ENCODE measurements around the gene SH3BP4. TPM values are rescaled to one million over a fixed set of nuclear protein-coding genes. Genes with fewer than 3 reads are reported as not detected.

The SH3BP4 gene
- polyA plus RNA-seq, 2 of the 4 experiments (the other 2 are of a cell fraction) = 22.6 to 35.7 TPM

- 78% methylated on average over 3 of the region's 3 CpGs for WGBS (ENCODE audit: missing lambda C conversion rate)
- ChIA-PET POLR2A (no interaction called here), CTCF (interaction anchor here (0.6 to 2.4 kb wide), 5 partner anchors 10 to 56 kb away, joined by 3 to 8 read pairs (median 3); no protein-coding TSS in a partner anchor)
- Histone ChIP-seq H3K4me2 (peak overlapping the region; percentile 33), H3K9me3 (no peaks in the 10 kb centered on the region), H3K4me1 (peaks cover 46% of the 10 kb centered on the region), H3K4me3 (no peak overlapping the region), H3K27ac (peak overlapping the region; percentile 25 to 67; a peak in 5 of 6 replicates)
- DNase-seq (ENCODE audit: low read depth in 1 of 2, low spot score in 1 of 2) (no peak), FAIRE-seq (no peak), ATAC-seq (peak in 1 of 2 experiments; percentile 16; a peak in 2 of 6 replicates)
- no peak for TF ChIP-seq KDM5A (IDR thresholded peaks at IDR 0.05)
- no peak for TF ChIP-seq HOXB5 (CRISPR knock-in tag; IDR thresholded peaks at IDR 0.05)
- no peak for TF ChIP-seq POLR2A (IDR thresholded peaks at IDR 0.05; ENCODE audit: low read length)
Measured at GRCh38 chr2:234957834-234958135, 6.0 kb downstream of the SH3BP4 start.

DNA sequence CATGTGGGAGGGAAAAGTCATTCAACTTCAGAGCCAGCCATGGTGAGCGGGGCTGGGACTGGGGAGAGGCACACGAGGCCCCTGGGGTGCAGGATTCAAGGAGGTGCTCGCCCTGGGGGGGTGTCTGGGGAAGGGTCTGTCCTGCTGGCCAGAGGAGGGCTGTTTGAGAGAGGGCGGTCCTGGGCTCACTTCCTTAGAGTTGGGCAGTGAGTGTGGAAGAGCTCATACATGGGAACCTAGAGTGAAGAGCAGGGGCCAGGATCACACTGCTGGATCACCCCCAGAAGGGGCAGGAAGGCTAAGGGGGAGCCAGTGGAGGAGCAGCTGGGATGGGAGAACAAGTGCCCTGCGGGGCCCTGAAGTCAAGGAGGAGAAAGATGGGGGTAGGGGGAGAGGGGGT is 6.5 kb downstream of the SH3BP4 start:
- no peak overlapping the region for H3K4me3 ChIP-seq
- WGBS (ENCODE audit: missing lambda C conversion rate) = 95% methylated on average over 5 of the region's 5 CpGs
- TF ChIP-seq ELK1 (IDR thresholded peaks at IDR 0.05; ENCODE audit: low read depth, low read length) (no peak), ZC3H11A (IDR thresholded peaks at IDR 0.05) (no peak), NPAS2 (CRISPR knock-in tag; IDR thresholded peaks at IDR 0.05; ENCODE audit: borderline replicate concordance) (no peak)
- TF ChIP-seq, protein P1, sequence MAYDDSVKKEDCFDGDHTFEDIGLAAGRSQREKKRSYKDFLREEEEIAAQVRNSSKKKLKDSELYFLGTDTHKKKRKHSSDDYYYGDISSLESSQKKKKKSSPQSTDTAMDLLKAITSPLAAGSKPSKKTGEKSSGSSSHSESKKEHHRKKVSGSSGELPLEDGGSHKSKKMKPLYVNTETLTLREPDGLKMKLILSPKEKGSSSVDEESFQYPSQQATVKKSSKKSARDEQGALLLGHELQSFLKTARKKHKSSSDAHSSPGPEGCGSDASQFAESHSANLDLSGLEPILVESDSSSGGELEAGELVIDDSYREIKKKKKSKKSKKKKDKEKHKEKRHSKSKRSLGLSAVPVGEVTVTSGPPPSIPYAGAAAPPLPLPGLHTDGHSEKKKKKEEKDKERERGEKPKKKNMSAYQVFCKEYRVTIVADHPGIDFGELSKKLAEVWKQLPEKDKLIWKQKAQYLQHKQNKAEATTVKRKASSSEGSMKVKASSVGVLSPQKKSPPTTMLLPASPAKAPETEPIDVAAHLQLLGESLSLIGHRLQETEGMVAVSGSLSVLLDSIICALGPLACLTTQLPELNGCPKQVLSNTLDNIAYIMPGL (CRISPR knock-in tag; IDR thresholded peaks at IDR 0.05; ENCODE audit: borderline replicate concordance) = no peak
- H3K4me1 ChIP-seq = peaks cover 43% of the 10 kb centered on the region
- no peak overlapping the region for H3K4me2 ChIP-seq
- no peaks in the 10 kb centered on the region for H3K9me3 ChIP-seq
- H3K27ac ChIP-seq = peak overlapping the region; percentile 25 to 67; a peak in 4 of 6 replicates
- CTCF ChIA-PET = interaction anchor here (1.2 to 1.3 kb wide), 2 partner anchors 19 to 20 kb away, joined by 3 read pairs; no protein-coding TSS in a partner anchor
- FAIRE-seq (no peak), ATAC-seq (no peak; a peak in 1 of 6 replicates), DNase-seq (ENCODE audit: low read depth in 1 of 2, low spot score in 1 of 2) (no peak)
- POLR2A ChIA-PET = no interaction called here

DNA sequence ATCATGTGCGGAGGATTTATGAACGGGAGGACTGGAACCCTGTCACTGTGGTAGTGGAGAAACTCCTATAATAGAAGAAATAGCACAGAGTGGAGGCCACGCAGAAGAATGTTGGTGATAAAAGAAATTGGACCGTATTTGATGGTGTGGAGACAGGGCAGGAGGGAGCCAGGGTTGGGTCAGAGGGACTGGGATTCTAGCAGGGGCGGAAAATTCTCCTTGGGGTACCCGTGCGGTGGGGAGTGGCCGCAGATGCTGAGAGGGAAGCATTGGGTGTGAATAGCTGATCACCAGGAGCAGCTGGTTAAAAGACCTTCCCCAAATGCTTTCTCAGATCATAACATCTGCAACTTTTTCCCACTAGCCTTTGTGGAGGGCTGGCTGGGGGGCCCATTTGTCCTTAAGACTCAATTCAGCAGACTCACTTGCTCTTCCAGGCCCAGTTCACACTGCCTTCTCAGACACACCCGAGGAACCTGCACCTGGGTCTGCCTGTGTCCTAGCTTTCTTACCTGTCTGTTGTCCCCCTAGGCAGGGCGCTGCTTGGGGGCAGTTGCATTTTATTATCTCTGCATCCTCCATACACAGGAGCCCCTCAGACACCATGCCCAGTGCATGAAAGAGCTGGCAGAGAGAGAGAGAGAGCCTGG is 7.1 kb downstream of the SH3BP4 start:
- peak overlapping the region in 1 of 2 experiments; percentile 67; a peak in 4 of 6 replicates for H3K27ac ChIP-seq
- 95% methylated on average over 10 of the region's 10 CpGs for WGBS (ENCODE audit: missing lambda C conversion rate)
- no peak for FAIRE-seq
- H3K4me3 ChIP-seq = no peak overlapping the region
- ChIA-PET POLR2A (no interaction called here), CTCF (interaction anchor here (1.2 to 1.3 kb wide), 4 partner anchors 18 to 414 kb away, joined by 3 to 4 read pairs (median 3); no protein-coding TSS in a partner anchor)
- ATAC-seq = peak in 1 of 2 experiments; percentile 44; a peak in 3 of 6 replicates
- no peak for DNase-seq (ENCODE audit: low read depth in 1 of 2, low spot score in 1 of 2)
- H3K9me3 ChIP-seq = no peaks in the 10 kb centered on the region
- H3K4me2 ChIP-seq = no peak overlapping the region
- TF ChIP-seq KDM5A (IDR thresholded peaks at IDR 0.05) (no peak), TFCP2L1 (CRISPR knock-in tag; IDR thresholded peaks at IDR 0.05) (no peak), NFE2L2 (conservative IDR thresholded peaks at IDR 0.05; ENCODE audit: low read length) (no peak), FOSB (CRISPR knock-in tag; IDR thresholded peaks at IDR 0.05) (no peak), ZC3H11A (IDR thresholded peaks at IDR 0.05) (no peak), PHF8 (IDR thresholded peaks at IDR 0.05; ENCODE audit: borderline replicate concordance, low read depth) (no peak), GATA3 (IDR thresholded peaks at IDR 0.05; ENCODE audit: borderline replicate concordance) (no peak), RCOR1 (IDR thresholded peaks at IDR 0.05; ENCODE audit: low read depth, low read length) (no peak), EP300 (IDR thresholded peaks at IDR 0.05) (no peak), SREBF2 (IDR thresholded peaks at IDR 0.05) (no peak), RARB (CRISPR knock-in tag; IDR thresholded peaks at IDR 0.05) (no peak)
- TF ChIP-seq, protein P2, sequence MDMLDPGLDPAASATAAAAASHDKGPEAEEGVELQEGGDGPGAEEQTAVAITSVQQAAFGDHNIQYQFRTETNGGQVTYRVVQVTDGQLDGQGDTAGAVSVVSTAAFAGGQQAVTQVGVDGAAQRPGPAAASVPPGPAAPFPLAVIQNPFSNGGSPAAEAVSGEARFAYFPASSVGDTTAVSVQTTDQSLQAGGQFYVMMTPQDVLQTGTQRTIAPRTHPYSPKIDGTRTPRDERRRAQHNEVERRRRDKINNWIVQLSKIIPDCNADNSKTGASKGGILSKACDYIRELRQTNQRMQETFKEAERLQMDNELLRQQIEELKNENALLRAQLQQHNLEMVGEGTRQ (IDR thresholded peaks at IDR 0.05) = no peak
- TF ChIP-seq, protein P3, sequence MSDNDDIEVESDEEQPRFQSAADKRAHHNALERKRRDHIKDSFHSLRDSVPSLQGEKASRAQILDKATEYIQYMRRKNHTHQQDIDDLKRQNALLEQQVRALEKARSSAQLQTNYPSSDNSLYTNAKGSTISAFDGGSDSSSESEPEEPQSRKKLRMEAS (IDR thresholded peaks at IDR 0.05) = no peak
- peaks cover 43% of the 10 kb centered on the region for H3K4me1 ChIP-seq

All from A549 (cell line).